H9 (cell line): ENCODE data around the gene MASP2. TPM values are rescaled to one million over a fixed set of nuclear protein-coding genes. Genes with fewer than 3 reads are reported as not detected.

Experiments
- DNase-seq: peaks from one replicate; pipeline ENCODE4 v3.0.0-alpha.2; 2017
- H2AFZ ChIP-seq: one replicate; pipeline ENCODE4 v1.6.1; 2013; ENCODE audit warnings: mild to moderate bottlenecking, low read length, control low read depth, moderate library complexity
- H2AK5ac ChIP-seq: 2 replicates; pipeline ENCODE4 v1.6.1; 2013; ENCODE audit warnings: low read length, control low read depth, mixed read lengths; ENCODE audit not compliant: insufficient read length
- H2BK120ac ChIP-seq: one replicate; pipeline ENCODE4 v1.6.1; 2013; ENCODE audit warnings: low read depth, mild to moderate bottlenecking, low read length, control low read depth, inconsistent platforms; ENCODE audit not compliant: poor library complexity, severe bottlenecking
- H2BK12ac ChIP-seq: 2 replicates; pipeline ENCODE4 v1.6.1; 2013; ENCODE audit warnings: low read length, control low read depth, mixed read lengths, low read depth; ENCODE audit not compliant: insufficient read length
- H2BK15ac ChIP-seq: 2 replicates; pipeline ENCODE4 v1.6.1; 2013; ENCODE audit warnings: low read depth, low read length, control low read depth
- H2BK20ac ChIP-seq: one replicate; pipeline ENCODE4 v1.6.1; 2013; ENCODE audit warnings: low read depth, mild to moderate bottlenecking, low read length, control low read depth, inconsistent platforms; ENCODE audit not compliant: poor library complexity, severe bottlenecking
- H2BK5ac ChIP-seq: 2 replicates; pipeline ENCODE4 v1.6.1; 2013; ENCODE audit warnings: low read length, control low read depth, mixed read lengths; ENCODE audit not compliant: insufficient read length
- H3K14ac ChIP-seq: 2 replicates; pipeline ENCODE4 v1.6.1; 2013; ENCODE audit warnings: low read length, control low read depth; ENCODE audit not compliant: insufficient read depth
- H3K18ac ChIP-seq: 2 replicates; pipeline ENCODE4 v1.6.1; 2013; ENCODE audit warnings: low read depth, mild to moderate bottlenecking, mixed read lengths, low read length, control low read depth; ENCODE audit not compliant: insufficient read length
- H3K23ac ChIP-seq: 2 replicates; pipeline ENCODE4 v1.6.1; 2013; ENCODE audit warnings: low read length, control low read depth, mixed read lengths, low read depth; ENCODE audit not compliant: insufficient read length
- H3K23me2 ChIP-seq: 2 replicates; pipeline ENCODE4 v1.6.1; 2013; ENCODE audit warnings: low read depth, mild to moderate bottlenecking, mixed read lengths, low read length, control low read depth; ENCODE audit not compliant: insufficient read length, poor library complexity, severe bottlenecking
- H3K27ac ChIP-seq: 2 replicates; pipeline ENCODE4 v1.5.1; 2013; ENCODE audit warnings: low read length, control low read depth, mixed read lengths, low read depth; ENCODE audit not compliant: insufficient read length
- H3K27me3 ChIP-seq: 2 replicates; pipeline ENCODE4 v1.6.1; 2013; ENCODE audit warnings: low read length, control low read depth, inconsistent platforms; ENCODE audit not compliant: insufficient read depth
- H3K4ac ChIP-seq: 2 replicates; pipeline ENCODE4 v1.6.1; 2013; ENCODE audit warnings: low read depth, mild to moderate bottlenecking, control low read depth, inconsistent platforms, low read length, moderate library complexity
- H3K4me1 ChIP-seq: 2 replicates; pipeline ENCODE4 v1.6.1; 2013; ENCODE audit warnings: low read length, control low read depth, inconsistent platforms; ENCODE audit not compliant: insufficient read depth
- H3K4me2 ChIP-seq: 2 replicates; pipeline ENCODE4 v1.6.1; 2013; ENCODE audit warnings: low read length, control low read depth, mixed read lengths; ENCODE audit not compliant: insufficient read length, insufficient read depth
- H3K56ac ChIP-seq: 2 replicates; pipeline ENCODE4 v1.6.1; 2013; ENCODE audit warnings: low read depth, mild to moderate bottlenecking, mixed read lengths, low read length, control low read depth; ENCODE audit not compliant: insufficient read length
- H3K79me1 ChIP-seq: 2 replicates; pipeline ENCODE4 v1.6.1; 2013; ENCODE audit warnings: low read depth, mild to moderate bottlenecking, moderate library complexity, low read length, control low read depth, inconsistent platforms; ENCODE audit not compliant: insufficient read depth, poor library complexity, severe bottlenecking
- H3K79me2 ChIP-seq: 2 replicates; pipeline ENCODE4 v1.6.1; 2013; ENCODE audit warnings: low read length, control low read depth, inconsistent platforms; ENCODE audit not compliant: insufficient read depth
- H3K9ac ChIP-seq: 2 replicates; pipeline ENCODE4 v1.6.1; 2013; ENCODE audit warnings: low read length, control low read depth, mixed read lengths; ENCODE audit not compliant: insufficient read length; ENCODE audit errors: extremely low read depth
- H3K9me3 ChIP-seq: one replicate; pipeline ENCODE4 v1.6.1; 2013; ENCODE audit warnings: low read depth, low read length, inconsistent platforms; ENCODE audit not compliant: control insufficient read depth
- H3T11ph ChIP-seq: one replicate; pipeline ENCODE4 v1.6.1; 2013; ENCODE audit warnings: mild to moderate bottlenecking, low read length, control low read depth, inconsistent platforms
- H4K20me1 ChIP-seq: one replicate; pipeline ENCODE4 v1.6.1; 2013; ENCODE audit not compliant: control insufficient read depth, insufficient read length, insufficient read depth
- H4K5ac ChIP-seq: 2 replicates; pipeline ENCODE4 v1.6.1; 2013; ENCODE audit warnings: low read depth, mild to moderate bottlenecking, mixed read lengths, low read length, control low read depth; ENCODE audit not compliant: insufficient read length
- H4K8ac ChIP-seq: replicated peaks from 2 replicates; pipeline ENCODE4 v1.6.1; 2013; ENCODE audit warnings: low read length, control low read depth, mixed read lengths, low read depth; ENCODE audit not compliant: insufficient read length
- H4K91ac ChIP-seq: 2 replicates; pipeline ENCODE4 v1.6.1; 2013; ENCODE audit warnings: low read depth, mild to moderate bottlenecking, moderate library complexity, mixed read lengths, low read length, control low read depth; ENCODE audit not compliant: insufficient read length
- H3K27ac Mint-ChIP-seq, 3 experiments: 2 replicates in 2 of 3; 3 replicates in 1 of 3; pipeline ENCODE4 v1.8.0; 2020 to 2021; ENCODE audit warnings: mixed read lengths in 3 of 3, mild to moderate bottlenecking in 1 of 3, moderate library complexity in 1 of 3
- H3K27me3 Mint-ChIP-seq: 2 replicates; pipeline ENCODE4 v1.8.0; 2021; ENCODE audit warnings: low read depth, mild to moderate bottlenecking, moderate library complexity, mixed read lengths
- H3K36me3 Mint-ChIP-seq, 3 experiments: 2 replicates in 2 of 3; 3 replicates in 1 of 3; pipeline ENCODE4 v1.8.0; 2020 to 2021; ENCODE audit warnings: low read depth in 3 of 3, mixed read lengths in 3 of 3; ENCODE audit not compliant: insufficient read depth in 1 of 3
- H3K4me1 Mint-ChIP-seq, 2 experiments: 2 replicates each; pipeline ENCODE4 v1.8.0; 2020; ENCODE audit warnings: mixed read lengths in 2 of 2
- H3K4me3 Mint-ChIP-seq, 2 experiments: 2 replicates in 1 of 2; 3 replicates in 1 of 2; pipeline ENCODE4 v1.8.0; 2020 to 2021; ENCODE audit warnings: mild to moderate bottlenecking in 2 of 2, mixed read lengths in 2 of 2, moderate library complexity in 1 of 2
- H3K9me3 Mint-ChIP-seq, 2 experiments: 2 replicates in 1 of 2; 3 replicates in 1 of 2; pipeline ENCODE4 v1.8.0; 2020; ENCODE audit warnings: mild to moderate bottlenecking in 2 of 2, mixed read lengths in 2 of 2, moderate library complexity in 1 of 2
- CTCF ChIP-seq: fragments of 200-600 bp; sonication (generic); conservative IDR thresholded peaks from 3 replicates; pipeline ENCODE4 v1.8.0; 2021; ENCODE audit warnings: antibody characterized with exemption, mild to moderate bottlenecking
- WGBS: extraction: QIAGEN DNeasy Blood & Tissue Kit; methylation state at CpG from one replicate; pipeline ENCODE4 v1.1.7; 2013; ENCODE audit warnings: missing lambda C conversion rate, low lambda C conversion rate, mixed read lengths; ENCODE audit not compliant: insufficient read length; ENCODE audit errors: extremely low coverage; 5-methylcytosine and 5-hydroxymethylcytosine counted together
- total RNA-seq: library from RNA; stranded (reverse); gene quantifications from 2 replicates; pipeline ENCODE4 v1.2.1, GENCODE V29; 2021

MASP2 gene
- total RNA-seq, 1 experiment from 2014 or later = 0.46 TPM

GRCh38 chr1:11055676-11056075 lies 8.6 kb upstream of the MASP2 start:
- Histone ChIP-seq H4K8ac (no peak overlapping the region), H3K79me2 (peaks cover 2% of the 10 kb centered on the region; the same call in 1 of the 2 replicates), H2AK5ac (no peak overlapping the region), H3K23me2 (peaks cover 7% of the 10 kb centered on the region), H3K18ac (no peak overlapping the region), H2BK12ac (no peak overlapping the region), H3K56ac (no peak overlapping the region), H2AFZ (no peak overlapping the region), H3K23ac (no peak overlapping the region), H3K4ac (no peak overlapping the region), H3K4me1 (no peaks in the 10 kb centered on the region), H4K91ac (no peak overlapping the region), H3K9ac (no peak overlapping the region), H4K5ac (no peak overlapping the region), H3K4me2 (no peak overlapping the region), H3K9me3 (no peaks in the 10 kb centered on the region), H2BK5ac (no peak overlapping the region), H2BK20ac (no peak overlapping the region), H3T11ph (no peak overlapping the region), H2BK15ac (no peak overlapping the region), H4K20me1 (no peaks in the 10 kb centered on the region), H3K27ac (no peak overlapping the region), H2BK120ac (no peak overlapping the region), H3K14ac (no peak overlapping the region), H3K79me1 (no peaks in the 10 kb centered on the region), H3K27me3 (no peaks in the 10 kb centered on the region; the same call in 1 of the 2 replicates)
- no peak for TF ChIP-seq CTCF
- H3K27me3 Mint-ChIP-seq = no peaks in the 10 kb centered on the region
- WGBS = no CpG with 5 or more reads among the region's 12 CpGs
- peaks cover 24 to 49% (median 30%) of the 10 kb centered on the region in 3 experiments for H3K36me3 Mint-ChIP-seq
- H3K4me3 Mint-ChIP-seq = no peak overlapping the region
- no peak for DNase-seq
- H3K27ac Mint-ChIP-seq = no peak overlapping the region
- H3K4me1 Mint-ChIP-seq = peaks cover 18 to 28% of the 10 kb centered on the region in 2 experiments
- H3K9me3 Mint-ChIP-seq = no peaks in the 10 kb centered on the region
